ENCODE results near the gene SLC23A2. TPM values are rescaled to one million over a fixed set of nuclear protein-coding genes. Genes with fewer than 3 reads are reported as not detected.

Gene SLC23A2
- total RNA-seq, 1 experiment from 2014 or later = 16.3 TPM

GRCh38 chr20:4833074-4833728 is 168.1 kb downstream of the SLC23A2 start:
- ChIA-PET POLR2A (no interaction called here), CTCF (no interaction called here), RAD21 (ENCODE audit: low non-redundant PET in 1 of 2, low total read pairs in 2 of 2, uncharacterized antibody in 2 of 2, unreplicated experiment in 2 of 2) (no interaction called here)
- Histone ChIP-seq H3K27me3 (ENCODE audit: insufficient read depth, low read length) (peaks cover 5% of the 10 kb centered on the region; the same call in 1 of the 2 replicates), H3K79me2 (ENCODE audit: insufficient read depth, low read length) (no peaks in the 10 kb centered on the region), H3K9ac (ENCODE audit: low read length) (no peak overlapping the region), H4K20me1 (ENCODE audit: insufficient read depth) (no peaks in the 10 kb centered on the region), H3K9me3 (ENCODE audit: control insufficient read depth in 1 of 2, insufficient read depth in 1 of 2, low read depth in 1 of 2, low read length in 2 of 2) (no peaks in the 10 kb centered on the region), H3K27ac (ENCODE audit: low read depth, low read length) (no peak overlapping the region), H3K36me3 (ENCODE audit: control insufficient read depth in 1 of 2, insufficient read depth in 2 of 2, low read length in 2 of 2) (no peaks in the 10 kb centered on the region), H3K4me2 (ENCODE audit: low read length) (no peak overlapping the region), H3K4me1 (ENCODE audit: control insufficient read depth in 1 of 2, insufficient read depth in 2 of 2, low read length in 2 of 2) (no peaks in the 10 kb centered on the region), H3K9me2 (ENCODE audit: insufficient read depth) (no peaks in the 10 kb centered on the region), H2AFZ (ENCODE audit: low read depth, low read length, poor library complexity, severe bottlenecking) (no peak overlapping the region), H3K4me3 (replicated peaks in 1 of 2; ENCODE audit: low read depth in 1 of 2, low read length in 2 of 2) (no peak overlapping the region)
- BruUV-seq (replicated peaks) = no TSS peak
- no peak for DNase-seq (ENCODE audit: low read depth, low spot score)
- no peak for ATAC-seq
- TF ChIP-seq SRF (IDR thresholded peaks at IDR 0.05; ENCODE audit: low read depth) (no peak), TCF7L2 (IDR thresholded peaks at IDR 0.05; ENCODE audit: borderline replicate concordance, extremely low read depth, insufficient read depth, insufficient read length) (no peak), CEBPB (IDR thresholded peaks at IDR 0.05; ENCODE audit: low read depth) (no peak), RAD21 (IDR thresholded peaks at IDR 0.05; ENCODE audit: low read depth) (no peak), ZFX (IDR thresholded peaks at IDR 0.05) (no peak), YY1 (IDR thresholded peaks at IDR 0.05; ENCODE audit: extremely low read depth, insufficient replicate concordance, low read depth, low read length) (no peak), CTCF (IDR thresholded peaks at IDR 0.05 in 2 of 3, conservative IDR thresholded peaks at IDR 0.05 in 1 of 3; ENCODE audit: borderline replicate concordance in 1 of 3, insufficient read depth in 1 of 3, low read depth in 2 of 3, low read length in 2 of 3) (no peak), EZH2phosphoT487 (IDR thresholded peaks at IDR 0.05; ENCODE audit: borderline replicate concordance) (no peak), POLR2A (IDR thresholded peaks at IDR 0.05; ENCODE audit: borderline replicate concordance, extremely low read depth, insufficient read depth, insufficient read length) (no peak), SIN3A (IDR thresholded peaks at IDR 0.05; ENCODE audit: low read depth) (no peak), EGR1 (IDR thresholded peaks at IDR 0.05; ENCODE audit: low read depth) (no peak), ZNF274 (IDR thresholded peaks at IDR 0.05; ENCODE audit: low read depth, low read length) (no peak), JUND (IDR thresholded peaks at IDR 0.05) (no peak), ELF1 (IDR thresholded peaks at IDR 0.05; ENCODE audit: borderline replicate concordance, low read depth) (no peak), ATF3 (IDR thresholded peaks at IDR 0.05) (no peak), FOSL1 (IDR thresholded peaks at IDR 0.05; ENCODE audit: low read depth) (no peak)
- TF ChIP-seq, protein P1, sequence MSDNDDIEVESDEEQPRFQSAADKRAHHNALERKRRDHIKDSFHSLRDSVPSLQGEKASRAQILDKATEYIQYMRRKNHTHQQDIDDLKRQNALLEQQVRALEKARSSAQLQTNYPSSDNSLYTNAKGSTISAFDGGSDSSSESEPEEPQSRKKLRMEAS (IDR thresholded peaks at IDR 0.05) = no peak
- TF ChIP-seq, protein P2, sequence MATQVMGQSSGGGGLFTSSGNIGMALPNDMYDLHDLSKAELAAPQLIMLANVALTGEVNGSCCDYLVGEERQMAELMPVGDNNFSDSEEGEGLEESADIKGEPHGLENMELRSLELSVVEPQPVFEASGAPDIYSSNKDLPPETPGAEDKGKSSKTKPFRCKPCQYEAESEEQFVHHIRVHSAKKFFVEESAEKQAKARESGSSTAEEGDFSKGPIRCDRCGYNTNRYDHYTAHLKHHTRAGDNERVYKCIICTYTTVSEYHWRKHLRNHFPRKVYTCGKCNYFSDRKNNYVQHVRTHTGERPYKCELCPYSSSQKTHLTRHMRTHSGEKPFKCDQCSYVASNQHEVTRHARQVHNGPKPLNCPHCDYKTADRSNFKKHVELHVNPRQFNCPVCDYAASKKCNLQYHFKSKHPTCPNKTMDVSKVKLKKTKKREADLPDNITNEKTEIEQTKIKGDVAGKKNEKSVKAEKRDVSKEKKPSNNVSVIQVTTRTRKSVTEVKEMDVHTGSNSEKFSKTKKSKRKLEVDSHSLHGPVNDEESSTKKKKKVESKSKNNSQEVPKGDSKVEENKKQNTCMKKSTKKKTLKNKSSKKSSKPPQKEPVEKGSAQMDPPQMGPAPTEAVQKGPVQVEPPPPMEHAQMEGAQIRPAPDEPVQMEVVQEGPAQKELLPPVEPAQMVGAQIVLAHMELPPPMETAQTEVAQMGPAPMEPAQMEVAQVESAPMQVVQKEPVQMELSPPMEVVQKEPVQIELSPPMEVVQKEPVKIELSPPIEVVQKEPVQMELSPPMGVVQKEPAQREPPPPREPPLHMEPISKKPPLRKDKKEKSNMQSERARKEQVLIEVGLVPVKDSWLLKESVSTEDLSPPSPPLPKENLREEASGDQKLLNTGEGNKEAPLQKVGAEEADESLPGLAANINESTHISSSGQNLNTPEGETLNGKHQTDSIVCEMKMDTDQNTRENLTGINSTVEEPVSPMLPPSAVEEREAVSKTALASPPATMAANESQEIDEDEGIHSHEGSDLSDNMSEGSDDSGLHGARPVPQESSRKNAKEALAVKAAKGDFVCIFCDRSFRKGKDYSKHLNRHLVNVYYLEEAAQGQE (IDR thresholded peaks at IDR 0.05; ENCODE audit: low read depth) = no peak
- intact Hi-C loops (cut with micrococcal nuclease) = no loop called here
